IMR-90 (cell line): Measurements from ENCODE around the gene XPR1.

ENCODE experiments used
- CEBPB ChIP-seq: IDR thresholded peaks from 2 replicates; pipeline ENCODE4 v1.6.1; 2012; ENCODE audit warnings: low read depth, low read length, improper control_type of control experiment
- CTCF ChIP-seq: conservative IDR thresholded peaks from 2 replicates; pipeline ENCODE4 v1.5.1; 2012; ENCODE audit warnings: mild to moderate bottlenecking, low read depth, low read length, improper control_type of control experiment
- MAZ ChIP-seq: IDR thresholded peaks from 2 replicates; pipeline ENCODE4 v1.6.1; 2012; ENCODE audit warnings: low read depth, mild to moderate bottlenecking, low read length, improper control_type of control experiment, moderate library complexity, borderline replicate concordance
- MXI1 ChIP-seq: IDR thresholded peaks from 2 replicates; pipeline ENCODE4 v1.6.1; 2012; ENCODE audit warnings: low read depth, mild to moderate bottlenecking, low read length, moderate library complexity, borderline replicate concordance
- POLR2A ChIP-seq: IDR thresholded peaks from 2 replicates; pipeline ENCODE4 v1.6.1; 2012; ENCODE audit warnings: mild to moderate bottlenecking, low read depth, low read length
- RCOR1 ChIP-seq: IDR thresholded peaks from 2 replicates; pipeline ENCODE4 v1.6.1; 2012; ENCODE audit warnings: mild to moderate bottlenecking, low read length, improper control_type of control experiment; ENCODE audit not compliant: insufficient replicate concordance
- SMC3 ChIP-seq: fragments of 150-350 bp; IDR thresholded peaks from 2 replicates; pipeline ENCODE4 v1.6.1; 2016; ENCODE audit warnings: low read depth, mild to moderate bottlenecking, antibody characterized with exemption, low read length, moderate library complexity
- USF2 ChIP-seq: fragments of 150-350 bp; IDR thresholded peaks from 2 replicates; pipeline ENCODE4 v1.6.1; 2017; ENCODE audit warnings: mild to moderate bottlenecking, antibody characterized with exemption, low read length, low read depth

- TF ChIP-seq CTCF (no peak), USF2 (no peak), MXI1 (no peak), RCOR1 (no peak), SMC3 (no peak), POLR2A (no peak), MAZ (no peak), CEBPB (no peak)
These were observed 34.3 kb upstream of the XPR1 start for GRCh38 chr1:180597520-180597919.
